ENCODE data around the gene MSANTD2.

GRCh38 chr11:124776865-124777645 is 23.2 kb downstream of the MSANTD2 start:
- no peak for TF ChIP-seq BHLHE40 (IDR thresholded peaks at IDR 0.05; ENCODE audit: low read length)
- no peak for TF ChIP-seq E2F4 (CRISPR knock-in tag; IDR thresholded peaks at IDR 0.05; ENCODE audit: low read depth)
